ENCODE measurements around the gene CCDC85C.

GRCh38 chr14:99520571-99521081, 83.4 kb downstream of the CCDC85C start:
- TF ChIP-seq, protein P1, sequence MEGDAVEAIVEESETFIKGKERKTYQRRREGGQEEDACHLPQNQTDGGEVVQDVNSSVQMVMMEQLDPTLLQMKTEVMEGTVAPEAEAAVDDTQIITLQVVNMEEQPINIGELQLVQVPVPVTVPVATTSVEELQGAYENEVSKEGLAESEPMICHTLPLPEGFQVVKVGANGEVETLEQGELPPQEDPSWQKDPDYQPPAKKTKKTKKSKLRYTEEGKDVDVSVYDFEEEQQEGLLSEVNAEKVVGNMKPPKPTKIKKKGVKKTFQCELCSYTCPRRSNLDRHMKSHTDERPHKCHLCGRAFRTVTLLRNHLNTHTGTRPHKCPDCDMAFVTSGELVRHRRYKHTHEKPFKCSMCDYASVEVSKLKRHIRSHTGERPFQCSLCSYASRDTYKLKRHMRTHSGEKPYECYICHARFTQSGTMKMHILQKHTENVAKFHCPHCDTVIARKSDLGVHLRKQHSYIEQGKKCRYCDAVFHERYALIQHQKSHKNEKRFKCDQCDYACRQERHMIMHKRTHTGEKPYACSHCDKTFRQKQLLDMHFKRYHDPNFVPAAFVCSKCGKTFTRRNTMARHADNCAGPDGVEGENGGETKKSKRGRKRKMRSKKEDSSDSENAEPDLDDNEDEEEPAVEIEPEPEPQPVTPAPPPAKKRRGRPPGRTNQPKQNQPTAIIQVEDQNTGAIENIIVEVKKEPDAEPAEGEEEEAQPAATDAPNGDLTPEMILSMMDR (IDR thresholded peaks at IDR 0.05): no peak
- no peak for TF ChIP-seq POLR2A (IDR thresholded peaks at IDR 0.05)
- TF ChIP-seq POLR2AphosphoS5 (IDR thresholded peaks at IDR 0.05): no peak
